Stimulated activated naive B cell treated with anti-CD40 and anti-IgM and Interleukin-4, amounts not matched to agents 10 μg/mL and 1 μg/mL and 100 μg/mL, for 72 hours (primary cell): ENCODE measurements around the gene CNDP1.
A peak's percentile ranks its signal among the peaks of the same experiment; 100 is the strongest.

Source experiments
- ATAC-seq, 2 donors: fragments of 150-1000 bp; cut with Tn5 transposase; replicated peaks; 2 replicates each; pipeline ENCODE4 v1.10.0; 2021; ENCODE audit warnings: moderate library complexity in 1 of 2
- DNase-seq: peaks from one replicate; pipeline ENCODE4 v3.0.0; 2021
- H3K27ac Mint-ChIP-seq: one replicate; pipeline ENCODE4 v1.8.0; 2022; ENCODE audit warnings: mild to moderate bottlenecking, mixed read lengths
- H3K27me3 Mint-ChIP-seq, 2 donors: one replicate each; pipeline ENCODE4 v1.8.0; 2022; ENCODE audit warnings: mixed read lengths in 2 of 2
- H3K36me3 Mint-ChIP-seq, 2 donors: one replicate each; pipeline ENCODE4 v1.8.0; 2022; ENCODE audit warnings: mixed read lengths in 2 of 2, mild to moderate bottlenecking in 1 of 2
- H3K4me1 Mint-ChIP-seq, 2 donors: one replicate each; pipeline ENCODE4 v1.8.0; 2022; ENCODE audit warnings: mixed read lengths in 2 of 2, mild to moderate bottlenecking in 1 of 2
- H3K4me3 Mint-ChIP-seq, 2 donors: one replicate each; pipeline ENCODE4 v1.8.0; 2022; ENCODE audit warnings: mild to moderate bottlenecking in 2 of 2, mixed read lengths in 2 of 2, moderate library complexity in 1 of 2
- H3K9me3 Mint-ChIP-seq, 2 donors: one replicate each; pipeline ENCODE4 v1.8.0; 2022; ENCODE audit warnings: mixed read lengths in 2 of 2, mild to moderate bottlenecking in 1 of 2

The CNDP1 gene

DNA sequence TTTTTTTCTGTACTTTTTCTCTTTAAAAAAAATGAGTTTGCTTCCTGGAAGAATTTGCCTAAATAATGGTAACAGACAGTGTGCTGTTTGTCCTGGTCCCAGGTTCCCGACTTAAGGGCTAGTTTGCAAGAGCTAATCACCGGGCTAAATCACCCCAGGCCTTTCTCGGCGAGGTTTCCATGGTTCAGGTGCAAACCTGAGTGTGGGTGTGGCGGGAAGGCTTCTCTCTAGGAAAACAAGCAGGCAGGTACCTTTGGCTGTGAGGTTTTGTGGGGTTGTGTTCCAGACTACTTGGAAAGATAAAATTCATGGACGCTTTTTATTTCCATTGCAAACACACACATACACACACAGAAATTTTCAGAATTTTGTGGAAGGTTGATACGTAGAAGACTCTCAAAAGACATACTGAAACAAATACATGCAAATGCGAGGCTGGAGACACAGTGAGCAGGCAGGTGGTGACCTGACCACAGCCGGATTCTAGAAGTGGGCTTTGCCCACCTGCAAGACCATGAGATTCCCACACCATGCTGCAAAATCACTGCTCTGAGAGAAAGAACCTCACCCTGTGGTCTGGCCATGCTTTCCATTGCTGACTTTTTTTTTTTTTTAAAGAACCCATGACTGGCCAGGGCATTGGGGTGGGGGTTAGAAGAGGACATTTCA, 815 bp downstream of the CNDP1 start:
- DNase-seq: no peak
- Mint-ChIP-seq H3K4me3 (no peak overlapping the region), H3K4me1 (no peaks in the 10 kb centered on the region), H3K9me3 (no peaks in the 10 kb centered on the region), H3K27me3 (peaks cover 4 to 5% of the 10 kb centered on the region in 2 donors), H3K36me3 (no peaks in the 10 kb centered on the region), H3K27ac (no peak overlapping the region)
- no peak for ATAC-seq

DNA sequence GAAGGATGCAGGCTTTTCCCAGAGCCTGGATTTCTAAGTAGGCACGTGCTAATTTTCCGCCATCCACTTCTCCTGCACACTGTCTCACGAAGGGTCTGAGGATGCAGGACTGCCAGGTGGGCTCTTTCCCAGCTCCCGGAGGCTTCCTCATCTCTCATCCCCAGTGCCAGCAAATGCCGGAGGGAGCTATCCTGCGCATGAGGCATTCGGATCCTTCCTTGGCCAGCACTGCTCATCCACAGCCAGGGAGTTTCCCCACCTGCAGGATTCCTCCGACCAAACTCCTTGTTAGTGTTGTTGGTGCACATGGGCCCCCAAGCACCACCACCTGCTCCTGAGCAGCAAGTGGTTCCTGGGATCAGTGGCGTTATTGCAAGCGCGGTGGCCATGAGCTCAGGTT, 5.0 kb downstream of the CNDP1 start:
- no peak overlapping the region for H3K4me3 Mint-ChIP-seq
- peaks cover 0 to 2% of the 10 kb centered on the region in 2 donors for H3K4me1 Mint-ChIP-seq
- H3K27me3 Mint-ChIP-seq: peaks cover 0 to 10% of the 10 kb centered on the region in 2 donors
- no peak for ATAC-seq
- no peaks in the 10 kb centered on the region for H3K9me3 Mint-ChIP-seq
- H3K27ac Mint-ChIP-seq: no peak overlapping the region
- H3K36me3 Mint-ChIP-seq: no peaks in the 10 kb centered on the region
- DNase-seq: no peak

DNA sequence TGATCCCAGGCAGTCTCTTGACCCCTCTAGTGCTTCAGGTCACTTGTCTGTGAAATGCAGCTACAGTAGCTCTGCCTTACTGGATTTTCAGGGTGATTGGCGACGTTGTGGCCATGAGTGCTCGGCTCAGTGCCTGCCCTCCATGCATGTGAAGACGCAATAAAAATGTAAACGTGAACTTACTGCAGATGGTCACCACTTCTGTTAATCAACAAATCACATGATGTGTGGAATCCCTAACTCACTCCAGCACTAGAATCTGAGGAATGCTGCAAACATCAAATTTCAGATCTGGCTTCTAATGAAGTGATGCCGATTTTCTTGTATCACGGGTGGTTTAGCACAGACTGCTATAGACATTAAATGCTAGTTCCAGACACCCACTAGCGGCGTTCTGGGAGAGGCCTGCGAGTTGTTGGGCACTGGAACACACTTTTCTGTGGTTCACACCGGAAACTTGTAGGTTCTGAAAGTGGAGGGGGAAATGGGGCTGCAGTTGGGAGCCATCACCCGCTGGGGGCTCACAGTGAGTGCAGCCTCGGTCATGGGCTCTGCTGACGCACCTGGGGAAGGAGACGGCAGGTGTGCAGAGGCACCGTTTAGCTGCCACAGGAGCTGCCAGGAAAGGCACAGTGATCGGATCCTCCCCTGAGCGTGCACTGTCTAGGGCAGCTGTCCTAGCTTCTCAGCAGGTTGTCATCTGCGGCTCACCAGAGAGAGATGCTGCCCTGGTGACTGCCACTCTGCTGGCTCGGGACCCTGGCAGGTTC, 6.5 kb downstream of the CNDP1 start:
- H3K27ac Mint-ChIP-seq: no peak overlapping the region
- no peak for ATAC-seq
- H3K4me3 Mint-ChIP-seq: no peak overlapping the region

DNA sequence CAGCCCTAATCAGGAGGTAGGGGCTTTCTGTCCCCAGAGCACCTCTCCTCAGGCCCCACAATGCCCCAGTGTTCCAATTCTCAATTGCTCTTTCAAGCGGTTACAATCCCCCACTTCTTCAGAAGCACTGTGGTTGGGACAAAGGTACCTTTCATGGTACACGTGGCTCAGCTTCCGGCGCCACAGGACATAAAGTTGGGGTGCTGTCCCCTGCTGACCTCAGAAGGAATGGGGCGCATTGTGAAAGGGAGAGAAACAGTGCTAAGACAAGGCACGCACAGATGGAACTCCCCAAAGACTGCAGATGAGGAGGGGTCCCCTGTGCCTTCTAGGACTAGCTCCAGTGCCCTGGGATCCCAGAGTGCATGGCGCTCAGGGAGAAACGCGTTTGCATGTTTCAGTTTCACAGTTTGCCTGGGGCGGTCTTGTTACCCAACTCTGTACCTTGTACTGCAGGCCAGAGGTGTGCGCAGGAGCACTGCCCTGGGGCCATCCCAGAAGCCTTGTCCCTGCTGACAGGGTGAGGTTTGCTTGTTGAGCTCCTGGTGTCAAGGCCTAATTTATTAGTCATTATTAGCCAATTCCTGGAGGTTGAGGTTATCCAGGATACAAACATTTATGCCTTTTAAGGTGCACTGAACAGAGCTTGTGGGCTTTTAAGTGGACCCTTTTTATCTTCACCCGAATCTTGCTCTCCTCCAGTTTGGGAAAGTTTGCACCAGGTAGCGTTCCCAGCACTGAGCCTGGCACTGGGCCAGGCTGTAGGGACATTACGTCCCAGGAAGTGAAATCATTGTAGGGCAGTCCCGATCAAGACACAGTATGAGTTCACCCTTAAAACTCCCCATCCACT, 7.6 kb downstream of the CNDP1 start:
- Mint-ChIP-seq H3K4me3 (no peak overlapping the region), H3K9me3 (no peaks in the 10 kb centered on the region)
- ATAC-seq: no peak

More for the DNA sequence above, 6.5 kb downstream of the CNDP1 start:
- H3K4me1 Mint-ChIP-seq: peaks cover 0 to 2% of the 10 kb centered on the region in 2 donors
- H3K36me3 Mint-ChIP-seq: no peaks in the 10 kb centered on the region
- no peaks in the 10 kb centered on the region for H3K9me3 Mint-ChIP-seq
- H3K27me3 Mint-ChIP-seq: peaks cover 6 to 16% of the 10 kb centered on the region in 2 donors
- no peak for DNase-seq

DNA sequence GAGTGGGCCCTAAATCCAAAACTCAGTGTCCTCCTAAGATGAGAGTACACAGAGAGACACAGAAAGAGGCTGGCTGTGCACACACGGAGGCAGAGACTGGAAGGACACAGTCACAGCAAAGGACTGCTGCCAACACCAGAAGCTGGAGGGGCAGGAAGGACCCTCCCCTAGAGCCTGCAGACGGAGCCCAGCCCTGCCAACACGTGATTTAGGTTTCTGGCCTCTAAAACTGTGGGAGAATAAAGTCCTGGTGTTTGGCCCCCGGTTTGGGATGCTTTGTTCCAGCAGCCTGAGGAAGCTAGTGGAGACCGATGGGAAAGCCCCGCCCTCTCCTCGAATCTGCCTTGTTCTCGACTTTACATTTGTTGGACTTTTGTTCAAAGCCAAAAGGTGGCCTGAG, 10.6 kb downstream of the CNDP1 start:
- peaks cover 0 to 2% of the 10 kb centered on the region in 2 donors for H3K4me1 Mint-ChIP-seq
- peaks cover 9 to 10% of the 10 kb centered on the region in 2 donors for H3K9me3 Mint-ChIP-seq
- H3K27me3 Mint-ChIP-seq: peaks cover 10 to 25% of the 10 kb centered on the region in 2 donors
- peaks cover 0 to 6% of the 10 kb centered on the region in 2 donors for H3K36me3 Mint-ChIP-seq
- no peak for ATAC-seq
- no peak overlapping the region for H3K4me3 Mint-ChIP-seq
- DNase-seq: no peak
- no peak overlapping the region for H3K27ac Mint-ChIP-seq

More for the DNA sequence above, 7.6 kb downstream of the CNDP1 start:
- no peaks in the 10 kb centered on the region for H3K36me3 Mint-ChIP-seq
- no peak for DNase-seq
- H3K27ac Mint-ChIP-seq: no peak overlapping the region
- H3K4me1 Mint-ChIP-seq: peaks cover 0 to 2% of the 10 kb centered on the region in 2 donors
- H3K27me3 Mint-ChIP-seq: peaks cover 10 to 21% of the 10 kb centered on the region in 2 donors

DNA sequence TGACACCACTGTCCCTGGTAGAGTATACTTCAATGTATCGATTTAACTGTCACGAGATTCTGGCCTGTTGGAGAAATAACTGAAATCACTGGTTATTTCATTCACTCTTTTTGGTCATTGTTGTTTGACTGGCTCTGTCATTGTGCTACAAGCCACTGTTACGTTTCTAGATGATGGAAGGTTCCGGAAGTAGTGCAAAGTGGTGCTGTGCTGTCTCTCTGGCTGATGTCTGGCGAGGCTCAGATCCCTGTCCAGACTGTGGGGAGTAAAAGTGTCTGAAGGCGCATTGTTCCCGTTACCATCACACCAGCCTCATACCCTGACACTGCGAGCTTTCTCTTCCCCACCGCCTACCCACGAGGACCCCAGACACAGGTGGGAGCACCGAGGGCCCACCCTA, 11.7 kb downstream of the CNDP1 start:
- peaks cover 9 to 10% of the 10 kb centered on the region in 2 donors for H3K9me3 Mint-ChIP-seq
- no peak overlapping the region for H3K4me3 Mint-ChIP-seq
- peaks cover 10 to 19% of the 10 kb centered on the region in 2 donors for H3K27me3 Mint-ChIP-seq
- H3K4me1 Mint-ChIP-seq: peaks cover 0 to 2% of the 10 kb centered on the region in 2 donors
- ATAC-seq: no peak
- no peak overlapping the region for H3K27ac Mint-ChIP-seq
- H3K36me3 Mint-ChIP-seq: peaks cover 0 to 6% of the 10 kb centered on the region in 2 donors
- no peak for DNase-seq

DNA sequence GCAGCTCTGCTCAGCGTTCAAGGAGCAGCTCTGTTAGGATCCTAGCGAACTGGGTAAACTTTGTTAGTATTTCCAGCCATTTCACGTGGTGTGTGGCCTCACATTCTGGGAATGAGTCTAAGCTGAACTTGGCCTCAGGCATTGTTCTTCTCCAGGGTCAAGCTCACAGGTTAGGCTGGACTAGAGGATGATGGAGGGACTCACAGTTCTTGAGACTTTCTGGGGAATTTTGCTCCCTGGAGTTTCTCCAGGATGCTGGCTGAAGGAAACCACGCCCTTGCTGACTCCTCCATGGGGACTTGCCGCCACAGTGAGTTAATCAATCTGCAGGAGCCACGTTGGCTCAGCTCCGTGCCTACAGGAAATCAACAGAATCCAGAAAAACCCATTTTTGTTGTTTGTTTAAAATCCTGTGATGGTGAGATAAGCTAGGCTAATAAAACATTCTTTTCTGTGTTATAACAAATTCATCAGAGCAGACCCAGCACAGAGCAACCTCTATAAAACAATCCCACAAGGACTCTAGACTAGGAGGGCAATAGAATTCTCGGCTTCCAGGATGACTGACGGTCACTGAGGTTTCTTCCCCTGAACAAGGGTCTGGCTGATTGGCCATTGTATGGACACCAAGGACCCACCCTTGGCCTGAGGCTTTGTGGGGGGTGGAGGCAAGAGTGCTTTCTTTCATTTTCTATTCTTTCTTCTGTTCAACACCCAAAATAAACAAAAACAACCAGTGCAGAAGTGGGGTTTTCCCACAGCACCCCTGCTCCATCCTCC, 12.6 kb downstream of the CNDP1 start:
- no peak for DNase-seq
- ATAC-seq: no peak
- H3K4me1 Mint-ChIP-seq: peaks cover 4 to 6% of the 10 kb centered on the region in 2 donors
- H3K9me3 Mint-ChIP-seq: peaks cover 9 to 10% of the 10 kb centered on the region in 2 donors
- peaks cover 14 to 21% of the 10 kb centered on the region in 2 donors for H3K27me3 Mint-ChIP-seq
- no peak overlapping the region for H3K27ac Mint-ChIP-seq
- H3K36me3 Mint-ChIP-seq: peaks cover 2 to 8% of the 10 kb centered on the region in 2 donors
- H3K4me3 Mint-ChIP-seq: no peak overlapping the region

DNA sequence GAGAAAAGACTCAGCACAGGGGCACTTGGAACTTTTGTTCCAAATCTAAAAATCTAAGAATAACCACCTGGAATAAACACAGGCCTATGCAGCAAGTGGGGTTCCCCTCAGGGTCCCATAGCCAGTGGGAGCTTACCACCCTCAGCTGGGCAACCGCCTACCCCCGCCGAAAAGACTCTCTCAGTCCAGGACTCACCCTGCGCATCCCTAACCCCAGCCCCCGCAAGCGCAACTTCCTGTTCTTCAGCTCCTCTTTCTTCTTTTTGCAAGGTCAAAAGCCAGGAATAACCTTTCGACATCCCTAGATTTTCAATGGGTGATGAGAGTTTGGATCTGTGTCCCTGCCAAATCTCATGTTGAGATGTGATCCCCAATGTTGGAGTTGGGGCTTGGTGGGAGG, 13.6 kb downstream of the CNDP1 start:
- ATAC-seq (no peak), DNase-seq (no peak)
- H3K27ac Mint-ChIP-seq: no peak overlapping the region
- peaks cover 4 to 5% of the 10 kb centered on the region in 2 donors for H3K4me1 Mint-ChIP-seq
- no peak overlapping the region for H3K4me3 Mint-ChIP-seq
- H3K36me3 Mint-ChIP-seq: peaks cover 2 to 8% of the 10 kb centered on the region in 2 donors
- peaks cover 18 to 20% of the 10 kb centered on the region in 2 donors for H3K27me3 Mint-ChIP-seq
- peaks cover 9 to 10% of the 10 kb centered on the region in 2 donors for H3K9me3 Mint-ChIP-seq

DNA sequence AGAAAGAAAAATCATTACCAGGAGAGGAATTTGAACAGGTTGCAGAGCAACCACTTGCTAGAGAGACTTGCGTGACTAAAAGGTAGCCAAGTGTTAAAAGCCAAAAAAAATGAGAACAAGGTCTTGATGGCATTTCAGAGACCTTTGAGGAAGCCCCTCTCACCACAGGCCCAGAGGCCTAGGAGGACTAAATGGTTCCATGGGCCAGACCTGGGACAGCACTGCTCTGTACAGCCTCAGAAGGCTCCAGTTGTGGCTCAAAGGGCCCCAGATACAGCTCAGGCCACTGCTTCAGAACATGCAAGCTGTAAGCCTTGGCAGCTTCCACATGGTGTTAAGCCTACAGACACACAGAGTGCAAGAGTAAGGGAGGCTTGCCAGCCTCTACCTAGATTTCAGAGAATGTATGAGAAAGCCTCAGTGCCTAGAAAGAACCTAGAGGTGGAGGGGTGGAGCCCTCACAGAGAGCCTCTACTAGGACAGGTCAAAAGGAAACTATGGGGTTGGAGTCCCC, 15.3 kb downstream of the CNDP1 start:
- H3K27ac Mint-ChIP-seq: no peak overlapping the region
- DNase-seq (no peak), ATAC-seq (no peak)
- H3K27me3 Mint-ChIP-seq: peaks cover 23 to 26% of the 10 kb centered on the region in 2 donors
- H3K36me3 Mint-ChIP-seq: peaks cover 2 to 8% of the 10 kb centered on the region in 2 donors
- H3K9me3 Mint-ChIP-seq: peaks cover 9 to 10% of the 10 kb centered on the region in 2 donors
- H3K4me3 Mint-ChIP-seq: no peak overlapping the region
- H3K4me1 Mint-ChIP-seq: peaks cover 4 to 5% of the 10 kb centered on the region in 2 donors

DNA sequence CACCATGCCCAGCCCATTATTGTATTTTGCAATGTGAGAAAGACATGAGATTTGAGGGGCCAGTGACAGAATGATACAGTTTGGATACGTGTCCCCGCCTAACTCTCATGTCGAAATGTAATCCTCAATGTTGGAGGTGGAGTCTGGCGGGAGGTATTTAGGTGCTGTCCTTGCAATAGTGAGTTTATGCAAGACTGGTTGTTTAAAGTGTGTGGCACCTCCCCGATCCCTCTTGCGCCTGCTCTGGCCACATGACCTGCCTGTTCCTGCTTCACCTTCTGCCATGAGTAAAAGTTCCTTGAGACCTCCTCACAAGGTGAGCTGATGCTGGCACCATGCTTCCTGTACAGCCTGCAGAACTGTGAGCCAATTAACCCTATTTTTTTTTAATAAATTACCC, 16.6 kb downstream of the CNDP1 start:
- peaks cover 16 to 21% of the 10 kb centered on the region in 2 donors for H3K27me3 Mint-ChIP-seq
- ATAC-seq (no peak), DNase-seq (no peak)
- H3K36me3 Mint-ChIP-seq: peaks cover 2 to 8% of the 10 kb centered on the region in 2 donors
- H3K9me3 Mint-ChIP-seq: peaks cover 9 to 10% of the 10 kb centered on the region in 2 donors
- H3K4me1 Mint-ChIP-seq: peaks cover 4 to 5% of the 10 kb centered on the region in 2 donors
- no peak overlapping the region for H3K27ac Mint-ChIP-seq
- no peak overlapping the region for H3K4me3 Mint-ChIP-seq

DNA sequence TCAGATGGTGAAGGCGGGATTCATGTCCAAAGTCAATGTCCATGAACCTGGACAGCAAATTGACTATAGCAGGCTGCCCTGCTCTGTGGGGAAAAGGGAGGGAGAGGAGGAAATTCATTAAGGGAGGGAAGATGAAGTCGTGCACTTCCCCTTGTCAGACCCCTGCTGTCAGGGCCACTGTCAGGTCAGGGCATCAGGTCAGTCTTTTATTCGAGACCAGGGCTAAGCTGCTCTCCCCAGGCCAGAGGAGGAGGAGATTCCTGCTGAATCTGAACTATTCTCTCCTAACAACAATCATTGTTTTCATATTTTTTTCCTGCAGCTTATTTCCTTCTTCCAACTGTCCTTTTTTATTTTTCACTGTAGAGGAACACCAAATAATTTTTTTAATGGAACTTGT, 17.2 kb downstream of the CNDP1 start:
- Mint-ChIP-seq H3K27ac (no peak overlapping the region), H3K4me3 (no peak overlapping the region), H3K4me1 (peaks cover 4 to 5% of the 10 kb centered on the region in 2 donors), H3K27me3 (peaks cover 12 to 23% of the 10 kb centered on the region in 2 donors), H3K36me3 (peaks cover 2 to 8% of the 10 kb centered on the region in 2 donors), H3K9me3 (peaks cover 9 to 10% of the 10 kb centered on the region in 2 donors)
- ATAC-seq: no peak
- DNase-seq: no peak

DNA sequence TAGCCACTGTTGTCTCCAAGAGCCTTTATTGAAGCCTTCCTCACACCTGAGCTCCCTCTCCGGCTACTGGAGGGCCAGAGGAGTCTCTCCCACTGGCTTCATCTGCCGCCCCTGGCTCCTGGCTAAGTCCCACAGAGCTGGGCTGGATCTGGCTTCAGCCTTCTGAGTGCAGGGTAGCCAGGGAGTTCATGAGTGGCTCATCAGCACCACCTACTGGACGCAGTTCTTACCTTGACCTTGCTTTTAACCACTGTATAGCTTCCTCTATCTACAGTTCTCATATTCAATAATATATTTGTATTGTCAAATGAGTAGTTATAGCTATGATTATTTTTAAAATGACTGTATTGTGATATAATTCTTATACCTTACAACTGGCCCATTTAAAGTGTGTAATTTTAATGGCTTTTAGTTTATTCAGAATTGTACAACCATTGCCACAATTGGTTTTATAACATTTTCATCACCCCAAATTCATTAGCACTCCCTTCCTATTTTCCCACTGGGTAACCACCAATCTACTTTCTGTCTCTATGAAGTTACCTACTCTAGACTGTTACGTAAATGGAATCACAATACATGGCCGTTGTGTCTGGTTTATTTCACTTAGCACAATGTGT, 17.7 kb downstream of the CNDP1 start:
- DNase-seq: peak; percentile 68
- Mint-ChIP-seq H3K9me3 (peaks cover 9 to 10% of the 10 kb centered on the region in 2 donors), H3K36me3 (peaks cover 2 to 8% of the 10 kb centered on the region in 2 donors), H3K4me1 (peaks cover 4 to 5% of the 10 kb centered on the region in 2 donors), H3K27me3 (peaks cover 12 to 23% of the 10 kb centered on the region in 2 donors), H3K4me3 (no peak overlapping the region), H3K27ac (peak overlapping the region; percentile 33)
- peak; percentile 100 for ATAC-seq

DNA sequence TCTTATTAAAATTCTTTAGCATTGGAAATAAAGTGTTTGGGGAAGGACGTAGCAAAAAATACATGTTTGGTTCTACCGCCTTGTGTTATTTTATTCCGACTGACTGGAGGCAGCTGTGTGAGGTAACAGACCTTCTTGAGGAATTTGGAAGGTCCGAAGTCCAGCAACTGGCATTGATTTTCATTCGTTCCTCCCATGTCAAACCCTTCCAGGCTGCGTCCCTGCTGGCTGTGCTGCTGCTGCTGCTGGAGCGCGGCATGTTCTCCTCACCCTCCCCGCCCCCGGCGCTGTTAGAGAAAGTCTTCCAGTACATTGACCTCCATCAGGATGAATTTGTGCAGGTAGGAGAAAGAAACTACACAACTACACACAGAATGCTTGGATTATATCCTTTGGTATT, 21.8 kb downstream of the CNDP1 start:
- H3K4me1 Mint-ChIP-seq: peaks cover 4 to 5% of the 10 kb centered on the region in 2 donors
- H3K9me3 Mint-ChIP-seq: no peaks in the 10 kb centered on the region
- peaks cover 2 to 3% of the 10 kb centered on the region in 2 donors for H3K36me3 Mint-ChIP-seq
- no peak for ATAC-seq
- peaks cover 17 to 23% of the 10 kb centered on the region in 2 donors for H3K27me3 Mint-ChIP-seq
- no peak overlapping the region for H3K4me3 Mint-ChIP-seq
- no peak for DNase-seq
- H3K27ac Mint-ChIP-seq: no peak overlapping the region
